Progenitor cell of endocrine pancreas (in vitro differentiated cells): ENCODE results near the gene MIOS. TPM values are rescaled to one million over a fixed set of nuclear protein-coding genes. Genes with fewer than 3 reads are reported as not detected.

Source experiments
- DNase-seq: peaks from one replicate; pipeline ENCODE4 v3.0.0; 2021; ENCODE audit warnings: low spot score; ENCODE audit not compliant: unreplicated experiment
- H3K27ac Mint-ChIP-seq: 2 replicates; pipeline ENCODE4 v1.8.0; 2021; ENCODE audit warnings: mild to moderate bottlenecking, moderate library complexity, mixed read lengths
- H3K27me3 Mint-ChIP-seq: 2 replicates; pipeline ENCODE4 v1.8.0; 2021; ENCODE audit warnings: mixed read lengths
- H3K36me3 Mint-ChIP-seq: 2 replicates; pipeline ENCODE4 v1.8.0; 2022; ENCODE audit warnings: mixed read lengths; ENCODE audit not compliant: insufficient read depth
- H3K4me1 Mint-ChIP-seq: 2 replicates; pipeline ENCODE4 v1.8.0; 2021; ENCODE audit warnings: low read depth, mixed read lengths
- H3K4me3 Mint-ChIP-seq: 2 replicates; pipeline ENCODE4 v1.8.0; 2021; ENCODE audit warnings: low read depth, mild to moderate bottlenecking, moderate library complexity, mixed read lengths
- H3K9me3 Mint-ChIP-seq: 2 replicates; pipeline ENCODE4 v1.8.0; 2021; ENCODE audit warnings: low read depth, mixed read lengths
- CTCF ChIP-seq: fragments of 200-600 bp; sonication (generic); IDR thresholded peaks from one replicate; pipeline ENCODE4 v1.5.0; 2021; ENCODE audit warnings: antibody characterized with exemption, mild to moderate bottlenecking; ENCODE audit not compliant: unreplicated experiment
- total RNA-seq: library from RNA; stranded (reverse); gene quantifications from 2 replicates; pipeline ENCODE4 v1.2.1, GENCODE V29; 2021

The MIOS gene
- total RNA-seq, 1 donor from 2014 or later = 62.0 TPM

DNA sequence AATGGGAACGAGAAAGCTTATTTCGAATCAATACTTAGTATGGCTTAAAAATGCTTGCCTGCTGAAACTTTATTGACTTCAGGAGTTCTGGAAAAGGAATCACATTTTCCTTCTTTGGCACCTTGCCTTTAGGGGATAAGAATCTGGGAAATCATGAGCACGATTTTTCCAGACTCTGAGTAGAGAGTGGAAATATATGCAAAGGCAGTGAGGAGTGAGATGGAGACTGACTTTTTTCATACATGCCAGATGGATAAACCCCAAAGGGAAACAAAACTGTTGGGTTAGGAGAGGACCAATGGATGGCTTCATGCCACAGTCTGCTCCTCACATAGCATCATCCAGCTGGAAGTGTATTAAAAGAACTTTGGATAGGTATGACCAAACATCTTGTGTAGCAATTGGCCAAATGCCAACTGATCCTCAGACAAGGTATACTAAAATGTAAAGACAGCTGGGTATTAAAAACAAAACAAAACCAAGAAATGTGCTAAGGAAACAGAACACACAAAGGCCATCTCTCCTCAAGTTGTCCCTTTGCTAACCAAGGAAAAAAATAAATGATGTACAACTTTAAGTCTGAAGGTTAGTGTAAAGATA, 32.8 kb upstream of the MIOS start:
- H3K36me3 Mint-ChIP-seq = peaks cover 3% of the 10 kb centered on the region
- H3K9me3 Mint-ChIP-seq = peaks cover 9% of the 10 kb centered on the region
- H3K4me1 Mint-ChIP-seq = peaks cover 17% of the 10 kb centered on the region
- no peaks in the 10 kb centered on the region for H3K27me3 Mint-ChIP-seq
- H3K4me3 Mint-ChIP-seq = no peak overlapping the region
- H3K27ac Mint-ChIP-seq = no peak overlapping the region
- no peak for DNase-seq
- TF ChIP-seq CTCF = no peak

GRCh38 chr7:7535691-7536090, 31.0 kb upstream of the MIOS start, which contains the start of gene COL28A1:
Gene COL28A1 (minus strand): TSS chr7:7535873. CDS start chr7:7532875, 2,998 bp downstream.
- TF ChIP-seq CTCF = no peak
- Mint-ChIP-seq H3K36me3 (peaks cover 3% of the 10 kb centered on the region), H3K27ac (peak within 1 kb of the TSS; percentile 27), H3K27me3 (no peaks in the 10 kb centered on the region), H3K4me3 (no peak within 1 kb of the TSS), H3K9me3 (peaks cover 9% of the 10 kb centered on the region), H3K4me1 (peaks cover 5% of the 10 kb centered on the region)
- no peak for DNase-seq

DNA sequence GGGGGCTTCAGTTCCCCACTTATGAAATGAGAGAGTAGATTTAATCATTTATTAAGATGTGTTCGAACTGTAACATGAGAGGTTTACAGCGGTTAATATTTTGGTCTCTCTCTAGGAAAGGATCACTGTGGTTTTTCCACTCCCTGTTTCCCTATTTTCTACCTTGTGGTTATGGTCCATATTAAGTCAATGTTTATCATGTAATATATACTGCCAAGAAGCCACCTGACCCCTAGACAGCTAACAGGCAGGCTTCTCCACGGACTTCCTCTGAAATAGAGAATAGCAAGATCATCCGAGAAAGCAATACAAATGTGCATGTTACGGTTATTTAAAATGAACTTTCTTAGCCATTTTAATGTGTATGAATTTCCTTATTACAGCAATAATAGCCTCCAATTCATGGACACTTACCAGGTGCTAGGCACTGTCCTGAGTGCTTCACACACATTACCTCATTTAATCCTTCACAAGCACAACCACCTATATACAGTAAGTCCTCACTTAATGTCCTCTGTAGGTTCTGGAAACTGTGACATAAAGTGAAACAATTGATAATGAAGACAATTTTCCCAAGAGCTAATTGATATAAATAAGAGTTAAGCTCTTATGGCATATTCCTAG, 30.2 kb upstream of the MIOS start:
- peak overlapping the region; percentile 27 for H3K27ac Mint-ChIP-seq
- TF ChIP-seq CTCF = no peak
- peaks cover 3% of the 10 kb centered on the region for H3K36me3 Mint-ChIP-seq
- DNase-seq = no peak
- H3K4me3 Mint-ChIP-seq = no peak overlapping the region
- H3K4me1 Mint-ChIP-seq = peaks cover 5% of the 10 kb centered on the region
- H3K9me3 Mint-ChIP-seq = peaks cover 9% of the 10 kb centered on the region
- no peaks in the 10 kb centered on the region for H3K27me3 Mint-ChIP-seq

GRCh38 chr7:7537711-7538110, 29.0 kb upstream of the MIOS start:
- Mint-ChIP-seq H3K27ac (no peak overlapping the region), H3K9me3 (peaks cover 9% of the 10 kb centered on the region), H3K36me3 (peaks cover 3% of the 10 kb centered on the region), H3K4me3 (no peak overlapping the region), H3K4me1 (peaks cover 9% of the 10 kb centered on the region), H3K27me3 (no peaks in the 10 kb centered on the region)
- DNase-seq = no peak
- TF ChIP-seq CTCF = no peak

- no peak for TF ChIP-seq CTCF
- H3K4me1 Mint-ChIP-seq = peaks cover 9% of the 10 kb centered on the region
- no peak overlapping the region for H3K4me3 Mint-ChIP-seq
- no peak overlapping the region for H3K27ac Mint-ChIP-seq
- H3K36me3 Mint-ChIP-seq = peaks cover 1% of the 10 kb centered on the region
- DNase-seq = no peak
- H3K9me3 Mint-ChIP-seq = peaks cover 4% of the 10 kb centered on the region
- H3K27me3 Mint-ChIP-seq = no peaks in the 10 kb centered on the region
Measured at GRCh38 chr7:7539152-7539551, 27.5 kb upstream of the MIOS start.
